ENCODE measurements around the gene GABRR3. TPM values are rescaled to one million over a fixed set of nuclear protein-coding genes. Genes with fewer than 3 reads are reported as not detected.

Gene GABRR3
- total RNA-seq, 2 experiments from 2014 or later = not detected

DNA sequence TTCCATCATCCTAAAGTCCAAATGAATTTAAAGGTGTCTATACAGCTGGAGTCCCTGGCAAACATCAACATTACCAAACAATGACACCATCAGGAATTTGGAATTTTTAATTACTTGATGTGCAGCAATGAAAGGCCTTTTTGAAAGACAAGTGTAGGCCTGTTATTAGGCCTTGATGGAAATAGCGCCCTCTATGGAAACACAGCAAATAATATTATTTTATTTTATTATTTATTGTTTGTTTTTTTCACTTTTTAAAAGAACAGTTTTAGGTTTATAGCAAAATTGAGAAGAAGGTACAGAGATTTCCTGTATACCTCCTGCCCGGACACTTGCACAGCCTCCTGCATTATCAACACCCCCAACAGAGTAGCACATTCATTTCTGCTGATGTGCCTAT is 33.7 kb upstream of the GABRR3 start:
- CTCF ChIA-PET (ENCODE audit: unreplicated experiment) = no interaction called here
- Histone ChIP-seq H3K9me3 (ENCODE audit: low read length) (no peaks in the 10 kb centered on the region), H4K20me1 (ENCODE audit: insufficient read depth, low read length) (no peaks in the 10 kb centered on the region), H3K9me2 (ENCODE audit: insufficient read depth, low read length) (no peaks in the 10 kb centered on the region), H3K36me3 (ENCODE audit: insufficient read depth, low read length) (no peaks in the 10 kb centered on the region), H2AFZ (ENCODE audit: low read length) (no peak overlapping the region), H3K27ac (ENCODE audit: low read depth, low read length, poor library complexity, severe bottlenecking) (no peak overlapping the region), H3K4me2 (ENCODE audit: low read length) (no peak overlapping the region), H3K4me3 (ENCODE audit: low read depth, low read length, poor library complexity, severe bottlenecking) (no peak overlapping the region), H3K79me2 (ENCODE audit: insufficient read depth, low read depth, low read length) (no peaks in the 10 kb centered on the region), H3K4me1 (ENCODE audit: insufficient read depth, low read length, poor library complexity, severe bottlenecking) (no peaks in the 10 kb centered on the region)
- BruUV-seq (replicated peaks) = no TSS peak
- POLR2A ChIA-PET = no interaction called here
- intact Hi-C loops (cut with micrococcal nuclease; ENCODE audit: unreplicated experiment) = no loop called here
- no peak for TF ChIP-seq EZH2phosphoT487 (IDR thresholded peaks at IDR 0.05; ENCODE audit: borderline replicate concordance, low read depth, low read length)
- TF ChIP-seq, protein P1, sequence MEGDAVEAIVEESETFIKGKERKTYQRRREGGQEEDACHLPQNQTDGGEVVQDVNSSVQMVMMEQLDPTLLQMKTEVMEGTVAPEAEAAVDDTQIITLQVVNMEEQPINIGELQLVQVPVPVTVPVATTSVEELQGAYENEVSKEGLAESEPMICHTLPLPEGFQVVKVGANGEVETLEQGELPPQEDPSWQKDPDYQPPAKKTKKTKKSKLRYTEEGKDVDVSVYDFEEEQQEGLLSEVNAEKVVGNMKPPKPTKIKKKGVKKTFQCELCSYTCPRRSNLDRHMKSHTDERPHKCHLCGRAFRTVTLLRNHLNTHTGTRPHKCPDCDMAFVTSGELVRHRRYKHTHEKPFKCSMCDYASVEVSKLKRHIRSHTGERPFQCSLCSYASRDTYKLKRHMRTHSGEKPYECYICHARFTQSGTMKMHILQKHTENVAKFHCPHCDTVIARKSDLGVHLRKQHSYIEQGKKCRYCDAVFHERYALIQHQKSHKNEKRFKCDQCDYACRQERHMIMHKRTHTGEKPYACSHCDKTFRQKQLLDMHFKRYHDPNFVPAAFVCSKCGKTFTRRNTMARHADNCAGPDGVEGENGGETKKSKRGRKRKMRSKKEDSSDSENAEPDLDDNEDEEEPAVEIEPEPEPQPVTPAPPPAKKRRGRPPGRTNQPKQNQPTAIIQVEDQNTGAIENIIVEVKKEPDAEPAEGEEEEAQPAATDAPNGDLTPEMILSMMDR (conservative IDR thresholded peaks at IDR 0.05; ENCODE audit: low read length) = peak; percentile 66
- no peak for DNase-seq (ENCODE audit: low spot score)

DNA sequence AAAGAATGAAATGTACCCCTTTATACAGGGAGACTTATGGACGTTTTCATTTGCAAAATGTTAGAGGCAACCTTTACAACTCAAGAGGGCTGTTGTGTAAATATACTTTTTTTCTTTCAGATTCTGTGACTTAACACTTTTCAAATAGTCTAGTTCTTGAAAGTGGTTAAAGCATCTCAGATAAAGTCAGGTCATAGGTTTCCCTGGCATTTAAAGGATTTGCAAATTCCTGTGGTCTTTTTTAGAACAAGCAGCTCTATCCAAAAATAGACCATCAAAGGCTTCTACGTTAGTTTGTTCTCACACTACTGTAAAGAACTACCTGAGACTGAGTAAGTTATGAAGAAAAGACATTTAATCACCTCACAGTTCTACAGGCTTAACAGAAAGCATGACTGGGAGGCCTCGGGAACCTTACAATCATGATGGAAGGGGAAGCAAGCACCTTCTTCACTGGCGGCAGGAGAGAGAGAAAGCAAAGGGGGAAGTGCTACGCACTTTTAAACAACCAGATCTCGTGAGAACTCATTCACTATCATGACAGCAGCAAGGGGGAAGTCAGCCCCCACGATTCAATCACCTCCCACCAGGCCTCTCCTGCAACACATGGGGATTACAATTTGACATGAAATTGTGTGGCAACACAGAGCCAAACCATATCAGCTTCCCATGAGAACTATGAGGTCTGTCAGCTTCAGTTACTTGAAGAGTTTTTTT is 23.3 kb upstream of the GABRR3 start:
- Histone ChIP-seq H3K4me2 (ENCODE audit: low read length) (no peak overlapping the region), H3K36me3 (ENCODE audit: insufficient read depth, low read length) (no peaks in the 10 kb centered on the region), H3K9me2 (ENCODE audit: insufficient read depth, low read length) (no peaks in the 10 kb centered on the region), H3K4me3 (ENCODE audit: low read depth, low read length, poor library complexity, severe bottlenecking) (no peak overlapping the region), H3K27ac (ENCODE audit: low read depth, low read length, poor library complexity, severe bottlenecking) (no peak overlapping the region), H3K79me2 (ENCODE audit: insufficient read depth, low read depth, low read length) (no peaks in the 10 kb centered on the region), H3K4me1 (ENCODE audit: insufficient read depth, low read length, poor library complexity, severe bottlenecking) (no peaks in the 10 kb centered on the region), H3K9me3 (ENCODE audit: low read length) (no peaks in the 10 kb centered on the region), H4K20me1 (ENCODE audit: insufficient read depth, low read length) (no peaks in the 10 kb centered on the region), H2AFZ (ENCODE audit: low read length) (no peak overlapping the region)
- CTCF ChIA-PET (ENCODE audit: unreplicated experiment) = no interaction called here
- TF ChIP-seq, protein P1 (conservative IDR thresholded peaks at IDR 0.05; ENCODE audit: low read length) = no peak
- no peak for TF ChIP-seq EZH2phosphoT487 (IDR thresholded peaks at IDR 0.05; ENCODE audit: borderline replicate concordance, low read depth, low read length)
- intact Hi-C loops (cut with micrococcal nuclease; ENCODE audit: unreplicated experiment) = no loop called here
- no TSS peak for BruUV-seq (replicated peaks)
- POLR2A ChIA-PET = no interaction called here
- no peak for DNase-seq (ENCODE audit: low spot score)

DNA sequence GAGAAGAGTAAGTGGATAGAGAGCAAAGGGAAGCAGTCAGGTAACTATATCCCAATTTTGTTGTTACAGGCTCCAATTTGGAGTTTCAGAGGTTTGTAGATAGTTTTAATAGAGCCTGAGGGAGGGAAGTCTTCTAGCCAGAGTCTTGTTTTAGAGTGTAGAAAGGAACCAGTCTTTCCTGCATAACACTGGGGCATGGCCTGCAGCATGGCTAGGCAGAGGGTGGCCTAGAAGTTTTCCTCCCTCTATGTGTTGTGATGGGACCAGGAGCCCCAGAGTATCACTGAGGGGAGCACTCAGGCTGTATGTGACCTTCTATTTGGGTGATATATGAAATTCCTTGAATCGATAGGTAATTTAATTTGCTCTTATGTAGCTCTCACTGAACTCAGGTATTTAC is 22.5 kb upstream of the GABRR3 start:
- no peak overlapping the region for H2AFZ ChIP-seq (ENCODE audit: low read length)
- no peaks in the 10 kb centered on the region for H3K9me3 ChIP-seq (ENCODE audit: low read length)
- H4K20me1 ChIP-seq (ENCODE audit: insufficient read depth, low read length) = no peaks in the 10 kb centered on the region
- intact Hi-C loops (cut with micrococcal nuclease; ENCODE audit: unreplicated experiment) = no loop called here
- BruUV-seq (replicated peaks) = no TSS peak
- no peak for DNase-seq (ENCODE audit: low spot score)
- H3K27ac ChIP-seq (ENCODE audit: low read depth, low read length, poor library complexity, severe bottlenecking) = no peak overlapping the region
- H3K79me2 ChIP-seq (ENCODE audit: insufficient read depth, low read depth, low read length) = no peaks in the 10 kb centered on the region
- POLR2A ChIA-PET = interaction anchor here (0.7 kb wide), 1 partner anchor 930 kb away, joined by 3 read pairs; no protein-coding TSS in a partner anchor
- H3K4me3 ChIP-seq (ENCODE audit: low read depth, low read length, poor library complexity, severe bottlenecking) = no peak overlapping the region
- no peaks in the 10 kb centered on the region for H3K36me3 ChIP-seq (ENCODE audit: insufficient read depth, low read length)
- H3K9me2 ChIP-seq (ENCODE audit: insufficient read depth, low read length) = no peaks in the 10 kb centered on the region
- no peak overlapping the region for H3K4me2 ChIP-seq (ENCODE audit: low read length)
- H3K4me1 ChIP-seq (ENCODE audit: insufficient read depth, low read length, poor library complexity, severe bottlenecking) = no peaks in the 10 kb centered on the region
- TF ChIP-seq EZH2phosphoT487 (IDR thresholded peaks at IDR 0.05; ENCODE audit: borderline replicate concordance, low read depth, low read length) = no peak
- TF ChIP-seq, protein P1 (conservative IDR thresholded peaks at IDR 0.05; ENCODE audit: low read length) = no peak
- CTCF ChIA-PET (ENCODE audit: unreplicated experiment) = no interaction called here
